Fibroblast of skin of scalp (primary cell): ENCODE results near the gene UBE2O.
"Not testable (repeated sequence)": the region's sequence is repeated elsewhere in the genome, so short reads cannot be mapped to it uniquely, and the experiment has no call there.

Experiments
- DNase-seq: peaks from one replicate; pipeline ENCODE4 v3.0.0-alpha.2; 2013

The UBE2O gene

GRCh38 chr17:76370261-76370993, 82.5 kb downstream of the UBE2O start:
- DNase-seq, result peak; percentile 99

- DNase-seq, result peak; percentile 70
These were observed 83.1 kb downstream of the UBE2O start for GRCh38 chr17:76369804-76370203.

- peak; percentile 47 for DNase-seq
These were observed 83.6 kb downstream of the UBE2O start for GRCh38 chr17:76369379-76369778.

- DNase-seq, result peak; percentile 94
These were observed 84.4 kb downstream of the UBE2O start for GRCh38 chr17:76368545-76368944.

- no peak for DNase-seq
These were observed 85.3 kb downstream of the UBE2O start for GRCh38 chr17:76367642-76368041.

GRCh38 chr17:76366247-76366646, 86.7 kb downstream of the UBE2O start:
- DNase-seq, result no peak

- no peak for DNase-seq
These were observed 87.6 kb downstream of the UBE2O start for GRCh38 chr17:76365256-76365903.

- DNase-seq, result no peak
These were observed 89.7 kb downstream of the UBE2O start for GRCh38 chr17:76363107-76363842.

GRCh38 chr17:76360461-76360860, 92.5 kb downstream of the UBE2O start:
- no peak for DNase-seq

- DNase-seq, result not testable (repeated sequence)
These were observed 93.2 kb downstream of the UBE2O start for GRCh38 chr17:76359776-76360175.

- no peak for DNase-seq
These were observed 93.6 kb downstream of the UBE2O start for GRCh38 chr17:76359375-76359774.

GRCh38 chr17:76357597-76358158, 95.3 kb downstream of the UBE2O start:
- DNase-seq, result no peak

- DNase-seq, result no peak
These were observed 96.0 kb downstream of the UBE2O start for GRCh38 chr17:76356803-76357456.

GRCh38 chr17:76354747-76355310, 98.1 kb downstream of the UBE2O start:
- DNase-seq, result no peak

- DNase-seq, result no peak
These were observed 98.6 kb downstream of the UBE2O start for GRCh38 chr17:76354317-76354729.

- peak; percentile 92 for DNase-seq
These were observed 99.2 kb downstream of the UBE2O start, which contains the start of gene PRPSAP1 for GRCh38 chr17:76353599-76354316. PRPSAP1 (minus strand) TSS chr17:76353916; CDS start chr17:76353703, 213 bp downstream.

GRCh38 chr17:76353004-76353598, 99.9 kb downstream of the UBE2O start:
- no peak for DNase-seq

- no peak for DNase-seq
These were observed 101.4 kb downstream of the UBE2O start for GRCh38 chr17:76351526-76352071.

GRCh38 chr17:76350463-76350862, 102.5 kb downstream of the UBE2O start:
- no peak for DNase-seq

- not testable (repeated sequence) for DNase-seq
These were observed 106.0 kb downstream of the UBE2O start for GRCh38 chr17:76346936-76347335.
